ENCODE measurements around the gene EEF1AKMT1.
"Not testable (repeated sequence)": the region's sequence is repeated elsewhere in the genome, so short reads cannot be mapped to it uniquely, and the experiment has no call there.

The EEF1AKMT1 gene

DNA sequence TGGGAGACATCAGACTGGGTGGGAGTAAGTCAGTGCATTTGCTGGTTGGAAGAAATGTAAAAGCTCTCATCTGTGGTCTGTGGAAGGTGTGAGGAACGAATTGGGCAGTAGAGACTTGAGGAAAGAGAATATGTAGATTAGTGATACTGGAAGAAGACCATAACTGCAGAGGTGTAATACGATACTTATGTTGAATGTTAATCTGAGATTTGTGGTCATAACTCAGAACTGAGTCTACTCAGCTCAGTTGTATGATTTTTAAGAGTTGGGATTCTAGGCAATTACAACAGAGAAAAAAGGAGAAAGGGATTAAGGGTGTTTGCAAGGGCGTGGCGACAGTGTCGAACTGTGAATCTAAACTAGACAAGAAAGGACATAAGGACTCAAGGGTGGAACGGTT, 73.5 kb downstream of the EEF1AKMT1 start:
- no peak for DNase-seq (ENCODE audit: low read depth in 3 of 3, low spot score in 1 of 3)

- no peak for DNase-seq (ENCODE audit: low read depth in 3 of 3, low spot score in 1 of 3)
Observed at GRCh38 chr13:20699715-20700114, 74.0 kb downstream of the EEF1AKMT1 start.

GRCh38 chr13:20696073-20696472, 77.7 kb downstream of the EEF1AKMT1 start:
- DNase-seq (ENCODE audit: low read depth in 3 of 3, low spot score in 1 of 3): no peak

GRCh38 chr13:20691616-20692015, 82.1 kb downstream of the EEF1AKMT1 start:
- no peak for DNase-seq (ENCODE audit: low read depth in 3 of 3, low spot score in 1 of 3)

- no peak for DNase-seq (ENCODE audit: low read depth in 3 of 3, low spot score in 1 of 3)
Observed at GRCh38 chr13:20689291-20689690, 84.5 kb downstream of the EEF1AKMT1 start.

- DNase-seq (ENCODE audit: low read depth in 3 of 3, low spot score in 1 of 3): no peak
Observed at GRCh38 chr13:20686863-20687579, 86.7 kb downstream of the EEF1AKMT1 start.

DNA sequence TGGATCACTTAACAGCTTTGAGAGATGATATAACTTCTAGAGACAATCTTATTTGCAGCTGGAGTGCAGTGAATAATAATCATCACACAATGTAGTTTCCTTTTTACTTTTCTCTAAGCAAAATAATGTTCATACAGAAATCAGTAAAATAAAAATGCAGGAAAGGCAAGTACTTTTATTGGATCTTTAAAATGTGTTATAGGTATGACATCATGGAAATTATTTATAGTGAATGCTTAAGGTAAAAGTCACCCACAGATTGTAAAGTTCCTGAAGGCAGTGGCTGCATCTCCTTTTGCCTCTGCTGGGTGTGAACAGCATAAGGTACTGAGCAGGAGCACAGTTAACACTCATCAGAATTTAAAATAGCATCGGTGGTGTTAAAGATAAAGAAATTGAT, 87.6 kb downstream of the EEF1AKMT1 start:
- DNase-seq (ENCODE audit: low read depth in 3 of 3, low spot score in 1 of 3): no peak

- no peak for DNase-seq (ENCODE audit: low read depth in 3 of 3, low spot score in 1 of 3)
Observed at GRCh38 chr13:20685092-20685491, 88.7 kb downstream of the EEF1AKMT1 start.

GRCh38 chr13:20684546-20684945, 89.2 kb downstream of the EEF1AKMT1 start:
- DNase-seq (ENCODE audit: low read depth in 3 of 3, low spot score in 1 of 3): no peak

- DNase-seq (ENCODE audit: low read depth in 3 of 3, low spot score in 1 of 3): no peak
Observed at GRCh38 chr13:20684041-20684440, 89.7 kb downstream of the EEF1AKMT1 start.

DNA sequence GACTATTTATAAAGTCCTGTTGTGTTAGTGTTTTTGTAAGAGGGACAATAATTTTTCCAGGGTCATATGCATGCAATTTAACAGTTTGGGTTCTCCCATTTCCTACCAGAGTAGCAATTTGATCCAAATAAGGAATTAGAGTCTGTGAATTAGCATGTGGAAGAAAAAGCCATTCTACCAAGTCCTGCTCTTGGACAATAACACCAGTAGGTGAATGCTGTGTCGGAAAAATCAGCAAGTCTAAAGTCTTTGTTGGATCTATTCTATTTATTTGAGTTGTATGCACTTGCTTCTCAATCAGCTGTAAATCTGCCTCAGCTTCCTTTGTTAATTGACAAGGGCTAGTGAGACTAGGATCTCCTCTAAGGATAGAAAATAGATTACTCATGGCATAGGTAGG, 91.7 kb downstream of the EEF1AKMT1 start:
- DNase-seq (ENCODE audit: low read depth in 3 of 3, low spot score in 1 of 3): no peak

DNA sequence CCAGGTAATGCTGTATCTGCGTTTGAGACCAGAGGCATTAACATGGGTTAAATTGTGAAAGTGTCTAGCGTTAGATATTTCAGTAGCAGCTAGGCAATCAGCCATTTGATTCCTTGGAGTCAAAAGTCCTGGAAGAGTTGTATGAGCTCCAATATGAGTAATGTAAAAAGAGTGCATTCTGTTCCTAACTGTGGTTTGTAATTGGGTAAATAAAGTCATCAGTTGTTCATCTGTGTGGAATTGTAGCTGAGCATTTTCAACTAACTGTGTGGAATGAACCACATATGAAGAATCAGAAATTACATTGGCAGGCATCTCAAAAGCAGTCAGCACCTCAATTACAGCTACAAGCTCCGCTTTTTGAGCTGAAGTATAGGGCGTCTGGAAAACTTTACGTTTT, 92.3 kb downstream of the EEF1AKMT1 start:
- DNase-seq (ENCODE audit: low read depth in 3 of 3, low spot score in 1 of 3): not testable (repeated sequence)

DNA sequence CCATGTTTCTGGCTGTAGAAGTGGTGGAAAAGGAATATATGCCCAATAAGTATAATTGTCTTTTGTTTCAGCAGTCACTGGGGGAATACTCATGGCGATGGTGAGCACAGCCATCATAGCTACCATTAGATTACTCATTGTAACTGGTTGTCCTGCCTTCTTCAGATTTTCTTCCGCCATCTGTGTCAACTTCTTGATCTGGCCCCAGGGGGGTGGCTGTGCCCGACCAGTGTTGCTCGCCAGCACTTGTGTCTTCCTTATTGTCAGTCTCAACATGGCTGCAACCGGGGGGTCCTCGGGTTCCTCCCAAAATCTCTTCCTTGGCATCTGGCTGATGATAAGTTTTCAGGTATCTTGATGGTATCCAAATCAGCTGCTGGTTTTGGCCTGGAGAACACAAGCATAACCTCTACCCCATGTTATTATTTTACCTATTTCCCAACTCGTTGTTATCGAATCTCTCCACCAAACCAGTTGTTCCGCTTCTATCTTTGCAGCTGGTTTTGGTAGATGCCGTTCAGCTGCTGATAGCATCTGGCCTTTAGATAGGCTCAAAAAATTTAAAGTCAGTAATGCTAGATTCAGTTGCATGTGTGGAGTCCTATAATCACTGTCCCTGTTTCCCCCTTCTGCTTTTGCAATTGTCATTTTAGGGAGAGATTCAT, 93.2 kb downstream of the EEF1AKMT1 start:
- no peak for DNase-seq (ENCODE audit: low read depth in 3 of 3, low spot score in 1 of 3)

DNA sequence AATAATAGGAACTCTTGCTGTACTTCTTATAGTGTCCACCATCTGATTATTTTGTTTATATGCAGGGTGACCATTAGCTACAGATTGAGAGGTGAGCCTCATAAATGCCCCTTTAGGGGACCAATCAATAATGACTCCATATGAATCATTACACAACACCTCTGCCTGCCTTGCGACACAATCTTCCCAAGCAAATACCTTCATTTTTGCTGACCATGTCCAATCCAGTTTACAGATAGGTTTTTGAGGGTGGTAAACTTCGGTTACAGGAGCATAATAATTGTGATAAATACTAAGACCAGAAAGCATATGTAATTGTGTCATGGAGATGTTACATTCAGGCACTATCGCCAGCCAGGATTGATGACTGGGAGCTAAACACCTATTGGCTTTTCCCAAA, 93.9 kb downstream of the EEF1AKMT1 start:
- no peak for DNase-seq (ENCODE audit: low read depth in 3 of 3, low spot score in 1 of 3)
